Spleen (tissue), 13 donors: ENCODE data around the gene AHRR. TPM values are rescaled to one million over a fixed set of nuclear protein-coding genes. Genes with fewer than 3 reads are reported as not detected.
"Not testable (repeated sequence)": the region's sequence is repeated elsewhere in the genome, so short reads cannot be mapped to it uniquely, and the experiment has no call there.

Experiments used
- DNase-seq: peaks from one replicate; pipeline ENCODE4 v3.0.0-alpha.2; 2020
- H3K27ac ChIP-seq, 8 donors: fragments of 200-600 bp; sonication (generic) in 7 of 8; 1 replicate in 4 of 8; 2 replicates in 4 of 8; pipeline versions ENCODE4 v1.5.0 to v1.8.0; 2016 to 2021; ENCODE audit warnings: inconsistent platforms in 4 of 8, mild to moderate bottlenecking in 4 of 8, moderate library complexity in 1 of 8
- H3K27me3 ChIP-seq, 7 donors: fragments of 200-600 bp; sonication (generic) in 6 of 7; replicated peaks in 1 of 7; 1 replicate in 4 of 7; 2 replicates in 3 of 7; pipeline versions ENCODE4 v1.5.0 to v1.8.0; 2016 to 2021; ENCODE audit warnings: inconsistent platforms in 3 of 7, mild to moderate bottlenecking in 1 of 7
- H3K36me3 ChIP-seq, 6 donors: fragments of 200-600 bp; sonication (generic) in 5 of 6; 1 replicate in 4 of 6; 2 replicates in 2 of 6; pipeline versions ENCODE4 v1.5.0 to v1.8.0; 2016 to 2021; ENCODE audit warnings: inconsistent platforms in 2 of 6
- H3K4me1 ChIP-seq, 6 donors: fragments of 200-600 bp; sonication (generic) in 5 of 6; 1 replicate in 3 of 6; 2 replicates in 3 of 6; pipeline versions ENCODE4 v1.5.0 to v1.8.0; 2016 to 2021; ENCODE audit warnings: inconsistent platforms in 3 of 6
- H3K4me3 ChIP-seq, 8 donors: fragments of 200-600 bp; sonication (generic) in 7 of 8; 1 replicate in 4 of 8; 2 replicates in 4 of 8; pipeline versions ENCODE4 v1.5.0 to v1.8.0; 2016 to 2021; ENCODE audit warnings: inconsistent platforms in 4 of 8, mild to moderate bottlenecking in 4 of 8, moderate library complexity in 2 of 8
- H3K9me3 ChIP-seq, 8 donors: fragments of 200-600 bp; sonication (generic) in 7 of 8; 1 replicate in 4 of 8; 2 replicates in 4 of 8; pipeline versions ENCODE4 v1.5.0 to v1.8.0; 2016 to 2021; ENCODE audit warnings: inconsistent platforms in 4 of 8
- POLR2A ChIP-seq, 3 donors: fragments of 450-650 bp; IDR thresholded peaks; one replicate each; pipeline ENCODE4 v1.5.1; 2017; ENCODE audit warnings: antibody characterized with exemption in 3 of 3, mild to moderate bottlenecking in 1 of 3
- POLR2AphosphoS5 ChIP-seq, 3 donors: sonication (generic); formaldehyde crosslinking; IDR thresholded peaks; one replicate each; pipeline ENCODE4 v1.5.1; 2017; ENCODE audit warnings: antibody characterized with exemption in 3 of 3
- WGBS, 5 donors: extraction: QIAGEN DNeasy Blood & Tissue Kit in 3 of 5; methylation state at CpG; one replicate each; pipeline versions ENCODE4 v1.1.5 to v1.1.7; 2013 to 2018; 5-methylcytosine and 5-hydroxymethylcytosine counted together
- intact Hi-C: fragments of 100-400 bp; cut with DNase I; formaldehyde crosslinking; loops from one replicate; pipeline ENCODE4 v1.15.0; 2023; ENCODE audit warnings: low total_unique reads
- long read RNA-seq, 2 donors: transcript quantifications; one replicate each; lab custom pipeline, GENCODE V29; 2026
- polyA plus RNA-seq, 3 donors: library from polyadenylated mRNA; stranded (reverse); fragments of 200-250 nt; gene quantifications; one replicate each; pipeline ENCODE4 v1.2.1, GENCODE V29; 2013
- total RNA-seq, 7 donors: library from RNA; depleted of rRNA in 3 of 7; stranded (reverse); fragments of >200 nt in 3 of 7; fragmentation: NEBNext Ultra II Directional in 4 of 7; extraction: Animal tissue kit (Norgen Biotek cat#: 25700) in 4 of 7; gene quantifications; one replicate each; pipeline versions ENCODE4 v1.1.0 to v1.2.1, GENCODE V29; 2016 to 2021
- TF ChIP-seq, protein P1 (sequence below), 11 experiments: fragments of 200-600 bp in 7 of 11; fragments of 450-650 bp in 4 of 11; sonication (generic) in 4 of 11; IDR thresholded peaks in 8 of 11; conservative IDR thresholded peaks in 3 of 11; 1 replicate in 7 of 11; 2 replicates in 4 of 11; pipeline versions ENCODE4 v1.4.0 to v1.8.0; 2016 to 2021; ENCODE audit warnings: antibody characterized with exemption in 11 of 11, inconsistent platforms in 4 of 11, mild to moderate bottlenecking in 1 of 11
- donor health status: healthy with polysubstance abuse.
- donor health status: DM: no; HTN: no; CAD: no; lungs with moderate emphysema.
- donor health status: DM: no; HTN: no; CAD: no.
- donor health status: Bipolar disorder and iron deficiency.
- donor health status: healthy.
- donor health status: DM: no; HTN: no; CAD: no.
- donor health status: DM: yes; HTN: yes; CAD: no.

Gene AHRR
- total RNA-seq (10 to 100 TPM; 11.2 to 28.5 (median 14.0) TPM), polyA plus RNA-seq (1 to 10 TPM in 2 of 3 donors, under 1 TPM in 1; 0.96 to 5.4 (median 2.8) TPM)
- long read RNA-seq, donor 1: 0 reads
- long read RNA-seq, donor 2: 0 reads

DNA sequence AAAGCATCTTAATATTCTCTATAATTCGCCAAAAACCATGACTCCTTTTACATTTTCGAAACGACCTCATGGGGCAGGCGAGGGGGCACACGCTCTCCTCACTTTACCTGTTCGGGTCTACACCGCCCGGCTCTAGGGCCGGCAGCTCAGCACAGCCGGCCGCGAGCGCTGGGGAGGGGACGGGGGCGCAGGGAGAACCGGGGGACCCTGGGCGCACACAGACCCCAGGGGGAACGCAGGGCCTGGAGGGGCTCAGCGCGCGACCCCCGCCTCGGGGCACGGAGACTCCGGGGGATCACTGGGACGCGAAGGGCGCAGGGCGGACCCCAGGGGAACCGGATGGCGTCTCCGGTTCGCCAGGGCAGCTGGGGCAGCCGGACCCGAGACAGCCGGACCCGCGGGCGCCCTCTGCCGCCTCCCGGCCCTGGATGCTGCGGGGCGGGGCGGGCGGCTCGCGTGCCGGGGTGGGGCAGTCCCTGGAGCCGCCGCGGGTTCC lies at the start of gene AHRR:
AHRR (plus strand) TSS at position 485 of the 496 bp plus-strand sequence. CDS start 22,189 bp downstream, outside the sequence.
- TF ChIP-seq, protein P1, sequence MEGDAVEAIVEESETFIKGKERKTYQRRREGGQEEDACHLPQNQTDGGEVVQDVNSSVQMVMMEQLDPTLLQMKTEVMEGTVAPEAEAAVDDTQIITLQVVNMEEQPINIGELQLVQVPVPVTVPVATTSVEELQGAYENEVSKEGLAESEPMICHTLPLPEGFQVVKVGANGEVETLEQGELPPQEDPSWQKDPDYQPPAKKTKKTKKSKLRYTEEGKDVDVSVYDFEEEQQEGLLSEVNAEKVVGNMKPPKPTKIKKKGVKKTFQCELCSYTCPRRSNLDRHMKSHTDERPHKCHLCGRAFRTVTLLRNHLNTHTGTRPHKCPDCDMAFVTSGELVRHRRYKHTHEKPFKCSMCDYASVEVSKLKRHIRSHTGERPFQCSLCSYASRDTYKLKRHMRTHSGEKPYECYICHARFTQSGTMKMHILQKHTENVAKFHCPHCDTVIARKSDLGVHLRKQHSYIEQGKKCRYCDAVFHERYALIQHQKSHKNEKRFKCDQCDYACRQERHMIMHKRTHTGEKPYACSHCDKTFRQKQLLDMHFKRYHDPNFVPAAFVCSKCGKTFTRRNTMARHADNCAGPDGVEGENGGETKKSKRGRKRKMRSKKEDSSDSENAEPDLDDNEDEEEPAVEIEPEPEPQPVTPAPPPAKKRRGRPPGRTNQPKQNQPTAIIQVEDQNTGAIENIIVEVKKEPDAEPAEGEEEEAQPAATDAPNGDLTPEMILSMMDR (IDR thresholded peaks at IDR 0.05 in 8 of 11, conservative IDR thresholded peaks at IDR 0.05 in 3 of 11): peak in 6 of 11 experiments; percentile 40 to 62 (median 57)
- TF ChIP-seq POLR2AphosphoS5 (IDR thresholded peaks at IDR 0.05) (peak in 2 of 3 donors; percentile 42 to 56), POLR2A (IDR thresholded peaks at IDR 0.05) (no peak)
- Histone ChIP-seq H3K4me3 (peak within 1 kb of the TSS; percentile 46 to 76 (median 56)), H3K27me3 (peaks cover 4 to 74% (median 34%) of the 10 kb centered on the region in 7 donors), H3K27ac (peak within 1 kb of the TSS; percentile 36 to 81 (median 70)), H3K9me3 (no peaks in the 10 kb centered on the region), H3K36me3 (peaks cover 0 to 13% (median 6%) of the 10 kb centered on the region in 6 donors), H3K4me1 (peaks cover 9 to 71% (median 42%) of the 10 kb centered on the region in 6 donors)
- no peak for DNase-seq
- 0 to 1% (median 1%) methylated on average over 1 to 51 of the region's 51 CpGs for WGBS, 5 donors
- intact Hi-C loops: no loop called here

DNA sequence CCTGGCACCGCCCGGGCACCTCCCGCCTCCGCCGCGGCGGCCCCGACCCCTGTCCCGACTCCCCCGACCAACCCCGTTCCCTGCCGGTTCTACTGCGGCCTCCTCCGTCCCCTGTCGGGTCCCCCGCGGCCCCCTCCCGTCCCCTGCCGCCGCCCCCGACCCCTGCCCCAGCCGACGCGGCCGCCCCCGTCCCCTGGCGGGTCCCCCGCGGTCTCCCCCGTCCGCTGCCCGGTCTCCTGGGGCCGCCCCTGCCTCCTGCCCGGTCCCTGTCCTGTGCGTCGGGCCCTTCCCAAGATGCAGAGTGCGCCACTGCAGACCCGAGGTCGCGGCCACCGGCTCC lies 49.7 kb upstream of the AHRR start:
- H3K27ac ChIP-seq: peak overlapping the region; percentile 82 to 95 (median 91)
- peak overlapping the region; percentile 68 to 99 (median 92) for H3K4me3 ChIP-seq
- H3K9me3 ChIP-seq, H3K27me3 ChIP-seq, intact Hi-C loops, DNase-seq: not testable (repeated sequence)
- H3K36me3 ChIP-seq: peaks cover 0 to 40% (median 18%) of the 10 kb centered on the region in 6 donors
- peaks cover 5 to 44% (median 28%) of the 10 kb centered on the region in 6 donors for H3K4me1 ChIP-seq
- 1 to 7% (median 3%) methylated on average over 15 to 41 of the region's 41 CpGs for WGBS, 5 donors

DNA sequence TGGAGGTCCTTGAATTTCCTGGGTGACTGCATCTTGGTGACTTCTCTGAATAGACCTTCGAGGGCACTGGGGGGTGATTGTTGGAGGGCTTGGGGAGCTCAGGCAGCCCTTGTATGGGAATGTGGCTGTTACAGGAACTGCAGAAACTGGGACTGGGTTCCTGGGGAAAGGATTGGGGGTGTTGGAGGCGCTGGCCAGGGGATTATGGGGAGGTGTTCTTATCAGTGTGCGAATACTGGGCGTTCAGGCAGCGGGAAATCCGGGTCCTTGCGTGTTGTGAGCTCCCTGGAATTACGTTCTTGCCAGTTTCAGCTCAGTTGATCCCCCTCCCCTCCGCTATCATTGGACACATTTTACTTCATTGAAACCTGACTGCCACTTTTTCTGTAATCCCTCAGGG lies 48.4 kb upstream of the AHRR start:
- Histone ChIP-seq H3K4me3 (peak overlapping the region in 4 of 8 donors; percentile 86 to 99 (median 94)), H3K36me3 (peaks cover 0 to 50% (median 19%) of the 10 kb centered on the region in 6 donors), H3K4me1 (peaks cover 5 to 47% (median 28%) of the 10 kb centered on the region in 6 donors)
- DNase-seq, intact Hi-C loops, H3K27ac ChIP-seq, H3K27me3 ChIP-seq, H3K9me3 ChIP-seq: not testable (repeated sequence)
- 84 to 96% (median 88%) methylated on average over 9 of the region's 9 CpGs for WGBS, 5 donors

DNA sequence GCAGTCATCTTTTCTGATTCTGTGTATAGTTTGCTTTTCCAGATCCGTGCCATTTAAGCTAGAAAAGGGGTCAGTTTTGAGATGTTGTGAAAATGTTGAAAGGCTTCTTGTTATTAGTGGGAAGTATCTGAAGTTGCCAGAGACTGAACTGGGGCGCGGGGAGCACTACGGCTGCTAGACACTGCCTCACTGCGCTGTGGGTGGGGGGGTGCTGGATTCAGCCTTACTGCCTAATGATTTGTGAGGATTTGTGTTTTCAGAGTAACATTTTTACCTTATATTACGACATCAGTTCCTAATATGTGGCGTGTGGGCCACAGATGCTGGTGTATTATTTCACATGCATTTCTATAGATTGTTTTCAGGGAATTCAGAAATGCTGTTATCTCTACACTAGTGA lies 48.0 kb upstream of the AHRR start:
- H3K27ac ChIP-seq, intact Hi-C loops, DNase-seq, H3K9me3 ChIP-seq, H3K27me3 ChIP-seq: not testable (repeated sequence)
- Histone ChIP-seq H3K36me3 (peaks cover 0 to 54% (median 19%) of the 10 kb centered on the region in 6 donors), H3K4me3 (peak overlapping the region in 1 of 8 donors; percentile 98), H3K4me1 (peaks cover 5 to 47% (median 28%) of the 10 kb centered on the region in 6 donors)
- WGBS, 5 donors: 84 to 93% (median 88%) methylated on average over 7 of the region's 7 CpGs

DNA sequence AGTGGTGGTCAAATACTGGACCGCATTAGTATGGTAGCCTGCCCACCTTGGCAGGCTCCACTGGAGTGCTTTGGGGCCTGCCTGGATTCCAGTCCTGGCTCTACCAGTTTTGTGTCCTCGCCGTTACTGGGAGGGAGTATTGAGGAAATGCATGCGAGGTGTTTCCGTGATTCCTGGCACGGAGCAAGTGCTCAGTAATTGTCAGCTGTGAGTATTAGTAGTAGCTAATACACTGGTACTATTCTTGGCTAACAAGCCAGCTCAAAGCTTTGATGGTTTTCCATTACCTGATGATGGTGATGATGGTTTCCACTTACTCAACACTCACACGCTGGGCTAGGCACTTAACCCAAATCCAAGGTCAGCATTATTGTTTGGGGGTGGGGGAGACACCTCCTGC lies 47.2 kb upstream of the AHRR start:
- H3K4me3 ChIP-seq, H3K27me3 ChIP-seq, DNase-seq, H3K27ac ChIP-seq, H3K9me3 ChIP-seq, intact Hi-C loops: not testable (repeated sequence)
- WGBS, 5 donors: 76 to 91% (median 85%) methylated on average over 7 of the region's 7 CpGs
- Histone ChIP-seq H3K36me3 (peaks cover 0 to 63% (median 19%) of the 10 kb centered on the region in 6 donors), H3K4me1 (peaks cover 5 to 53% (median 28%) of the 10 kb centered on the region in 6 donors)

DNA sequence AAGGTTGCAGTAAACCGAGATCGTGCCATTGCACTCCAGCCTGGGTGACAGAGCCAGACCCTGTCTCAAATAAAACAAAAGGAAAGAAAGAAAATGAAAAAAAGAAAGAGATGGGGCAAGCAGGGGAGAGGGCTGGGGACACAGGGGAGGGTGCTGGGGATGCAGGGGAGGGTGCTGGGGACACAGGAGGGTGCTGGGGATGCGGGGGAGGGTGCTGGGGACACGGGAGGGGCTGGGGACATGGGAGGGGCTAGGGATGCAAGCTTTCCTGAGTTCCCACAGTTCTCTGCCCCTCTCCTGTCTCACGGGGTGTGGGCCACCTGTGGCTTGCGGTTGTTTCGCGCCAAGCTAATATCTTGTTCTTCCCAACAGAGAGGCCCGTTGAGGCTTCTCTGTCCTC lies 42.9 kb upstream of the AHRR start:
- H3K9me3 ChIP-seq: no peaks in the 10 kb centered on the region
- no peak overlapping the region for H3K27ac ChIP-seq
- DNase-seq: no peak
- H3K36me3 ChIP-seq: peaks cover 0 to 75% (median 19%) of the 10 kb centered on the region in 6 donors
- H3K4me3 ChIP-seq: no peak overlapping the region
- peaks cover 5 to 37% (median 14%) of the 10 kb centered on the region in 6 donors for H3K4me1 ChIP-seq
- intact Hi-C loops: no loop called here
- WGBS, 5 donors: 80 to 96% (median 94%) methylated on average over 9 of the region's 9 CpGs
- TF ChIP-seq POLR2AphosphoS5 (IDR thresholded peaks at IDR 0.05) (no peak), POLR2A (IDR thresholded peaks at IDR 0.05) (no peak)
- TF ChIP-seq, protein P1 (IDR thresholded peaks at IDR 0.05 in 8 of 11, conservative IDR thresholded peaks at IDR 0.05 in 3 of 11): no peak
- no peaks in the 10 kb centered on the region for H3K27me3 ChIP-seq

DNA sequence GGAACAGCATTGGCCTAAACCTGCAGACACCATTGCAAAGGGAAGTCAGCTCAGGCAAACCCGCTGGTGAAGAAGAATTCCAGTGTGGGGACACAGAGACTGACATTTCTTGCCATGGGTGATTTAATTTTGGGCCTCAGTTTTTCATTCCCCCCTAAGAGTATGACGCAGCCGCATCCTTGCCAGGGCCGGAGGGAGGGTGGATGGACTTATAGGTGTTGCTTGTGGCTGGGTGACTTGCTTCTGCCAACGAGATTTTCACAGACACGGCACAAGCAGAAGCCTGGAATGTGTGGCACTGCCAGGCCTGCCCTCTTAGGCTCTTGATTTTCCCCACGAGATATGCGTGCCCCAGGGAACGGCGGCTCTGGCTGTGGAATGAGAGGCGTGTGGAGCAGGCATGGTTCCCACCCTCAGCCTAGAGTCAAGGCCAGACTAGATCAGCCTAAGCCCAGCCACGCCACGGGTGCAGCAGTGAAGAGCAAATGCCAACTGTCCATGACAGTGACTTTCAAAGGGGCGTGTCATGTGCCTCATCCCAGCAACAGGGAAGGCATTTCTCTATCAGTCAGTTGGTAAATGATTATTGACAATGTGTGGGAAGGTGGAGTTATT lies 42.4 kb upstream of the AHRR start:
- WGBS, 5 donors: 79 to 88% (median 84%) methylated on average over 13 to 14 of the region's 14 CpGs
- H3K9me3 ChIP-seq, H3K4me3 ChIP-seq, H3K27me3 ChIP-seq, DNase-seq, intact Hi-C loops, H3K27ac ChIP-seq: not testable (repeated sequence)
- Histone ChIP-seq H3K36me3 (peaks cover 0 to 75% (median 16%) of the 10 kb centered on the region in 6 donors), H3K4me1 (peaks cover 2 to 32% (median 10%) of the 10 kb centered on the region in 6 donors)
